Measurements from ENCODE around the gene WDR90. TPM values are rescaled to one million over a fixed set of nuclear protein-coding genes. Genes with fewer than 3 reads are reported as not detected.
A peak's percentile ranks its signal among the peaks of the same experiment; 100 is the strongest.
"Not testable (repeated sequence)": the region's sequence is repeated elsewhere in the genome, so short reads cannot be mapped to it uniquely, and the experiment has no call there.

Gene WDR90
- total RNA-seq, 4 donors from 2014 or later = 7.2 to 26.5 (median 15.8) TPM

DNA sequence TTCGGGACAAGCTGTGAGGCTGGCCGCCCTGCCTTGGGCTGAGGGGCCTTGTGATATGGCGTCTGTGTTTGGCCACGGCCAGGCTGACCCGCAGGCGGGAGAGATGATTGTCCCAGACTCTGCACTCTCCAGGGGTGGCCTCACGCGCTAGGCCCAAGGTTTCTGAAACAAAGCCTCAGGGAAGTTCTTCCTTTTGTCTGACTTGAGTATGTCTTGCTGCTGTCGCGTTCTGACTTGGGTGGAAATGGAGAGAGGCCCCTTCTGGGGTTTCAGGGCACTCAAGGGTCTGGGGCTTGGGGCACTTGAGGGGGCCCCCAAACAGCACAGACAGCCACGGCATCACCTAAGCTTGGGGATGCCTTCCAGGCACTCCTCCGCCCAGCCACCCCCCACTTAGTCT is 61.9 kb downstream of the WDR90 start:
- H3K4me3 ChIP-seq = no peak overlapping the region
- peaks cover 8 to 82% (median 33%) of the 10 kb centered on the region in 4 donors for H3K27me3 ChIP-seq
- TF ChIP-seq, protein P1, sequence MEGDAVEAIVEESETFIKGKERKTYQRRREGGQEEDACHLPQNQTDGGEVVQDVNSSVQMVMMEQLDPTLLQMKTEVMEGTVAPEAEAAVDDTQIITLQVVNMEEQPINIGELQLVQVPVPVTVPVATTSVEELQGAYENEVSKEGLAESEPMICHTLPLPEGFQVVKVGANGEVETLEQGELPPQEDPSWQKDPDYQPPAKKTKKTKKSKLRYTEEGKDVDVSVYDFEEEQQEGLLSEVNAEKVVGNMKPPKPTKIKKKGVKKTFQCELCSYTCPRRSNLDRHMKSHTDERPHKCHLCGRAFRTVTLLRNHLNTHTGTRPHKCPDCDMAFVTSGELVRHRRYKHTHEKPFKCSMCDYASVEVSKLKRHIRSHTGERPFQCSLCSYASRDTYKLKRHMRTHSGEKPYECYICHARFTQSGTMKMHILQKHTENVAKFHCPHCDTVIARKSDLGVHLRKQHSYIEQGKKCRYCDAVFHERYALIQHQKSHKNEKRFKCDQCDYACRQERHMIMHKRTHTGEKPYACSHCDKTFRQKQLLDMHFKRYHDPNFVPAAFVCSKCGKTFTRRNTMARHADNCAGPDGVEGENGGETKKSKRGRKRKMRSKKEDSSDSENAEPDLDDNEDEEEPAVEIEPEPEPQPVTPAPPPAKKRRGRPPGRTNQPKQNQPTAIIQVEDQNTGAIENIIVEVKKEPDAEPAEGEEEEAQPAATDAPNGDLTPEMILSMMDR (IDR thresholded peaks at IDR 0.05) = no peak
- no peak for TF ChIP-seq POLR2A (IDR thresholded peaks at IDR 0.05)
- no peak overlapping the region for H3K27ac ChIP-seq
- peaks cover 21 to 78% (median 25%) of the 10 kb centered on the region in 3 donors for H3K4me1 ChIP-seq
- intact Hi-C loops (cut with DNase I) = loop anchor here (5.0 kb wide), 1 partner anchor 76 kb away; the partner anchor contains the start of genes CHTF18 and RPUSD1
- WGBS, 2 donors = 56 to 71% methylated on average over 2 to 3 of the region's 12 CpGs
- no peaks in the 10 kb centered on the region for H3K9me3 ChIP-seq
- DNase-seq = no peak
- no peaks in the 10 kb centered on the region for H3K36me3 ChIP-seq

DNA sequence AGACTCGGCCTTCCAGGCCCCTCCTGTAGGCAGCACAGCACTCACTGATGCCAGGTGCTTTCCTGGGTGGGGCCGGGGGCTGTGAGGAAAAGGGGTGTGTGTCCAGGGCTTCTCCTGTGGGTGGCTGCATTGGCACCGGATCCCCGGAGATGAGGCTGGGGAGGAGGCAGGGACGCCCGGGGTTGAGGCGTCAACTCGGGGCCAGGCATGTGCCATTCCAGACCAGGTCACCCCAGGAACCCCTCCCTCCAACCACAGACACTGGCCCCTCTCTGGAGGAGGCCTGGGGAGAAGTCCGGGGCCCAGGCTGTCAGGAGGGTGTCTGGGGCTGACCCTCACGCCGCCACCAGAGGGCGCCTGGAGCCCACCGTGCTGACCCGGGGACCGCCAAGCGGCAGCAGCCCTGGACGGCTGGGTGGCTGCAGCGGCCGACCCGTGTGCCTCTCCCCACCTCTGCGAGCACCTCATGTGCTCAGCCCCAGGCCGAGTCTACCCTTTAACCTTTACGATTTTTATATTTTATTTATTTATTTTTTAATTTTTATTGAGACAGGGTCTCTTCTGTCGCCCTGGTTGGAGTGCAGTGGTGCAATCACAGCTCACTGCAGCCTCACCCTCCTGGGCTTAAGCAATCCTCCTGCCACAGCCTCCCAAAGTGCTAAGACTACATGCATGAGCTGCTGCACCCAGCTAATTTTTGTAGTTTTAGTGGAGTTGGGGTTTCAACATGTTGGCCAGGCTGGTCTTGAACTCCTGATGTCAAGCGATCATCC is 62.6 kb downstream of the WDR90 start:
- peaks cover 6 to 82% (median 29%) of the 10 kb centered on the region in 4 donors for H3K27me3 ChIP-seq
- intact Hi-C loops (cut with DNase I) = loop anchor here (5.0 kb wide), 1 partner anchor 76 kb away; the partner anchor contains the start of genes CHTF18 and RPUSD1
- no peak for DNase-seq
- H3K36me3 ChIP-seq = no peaks in the 10 kb centered on the region
- WGBS, 2 donors = 7 to 10% methylated on average over 8 to 17 of the region's 25 CpGs
- H3K27ac ChIP-seq = no peak overlapping the region
- H3K9me3 ChIP-seq = no peaks in the 10 kb centered on the region
- peaks cover 23 to 78% (median 26%) of the 10 kb centered on the region in 3 donors for H3K4me1 ChIP-seq
- H3K4me3 ChIP-seq = no peak overlapping the region
- TF ChIP-seq, protein P1 (IDR thresholded peaks at IDR 0.05) = peak; percentile 89 to 94 (median 91)
- TF ChIP-seq POLR2A (IDR thresholded peaks at IDR 0.05) = no peak

DNA sequence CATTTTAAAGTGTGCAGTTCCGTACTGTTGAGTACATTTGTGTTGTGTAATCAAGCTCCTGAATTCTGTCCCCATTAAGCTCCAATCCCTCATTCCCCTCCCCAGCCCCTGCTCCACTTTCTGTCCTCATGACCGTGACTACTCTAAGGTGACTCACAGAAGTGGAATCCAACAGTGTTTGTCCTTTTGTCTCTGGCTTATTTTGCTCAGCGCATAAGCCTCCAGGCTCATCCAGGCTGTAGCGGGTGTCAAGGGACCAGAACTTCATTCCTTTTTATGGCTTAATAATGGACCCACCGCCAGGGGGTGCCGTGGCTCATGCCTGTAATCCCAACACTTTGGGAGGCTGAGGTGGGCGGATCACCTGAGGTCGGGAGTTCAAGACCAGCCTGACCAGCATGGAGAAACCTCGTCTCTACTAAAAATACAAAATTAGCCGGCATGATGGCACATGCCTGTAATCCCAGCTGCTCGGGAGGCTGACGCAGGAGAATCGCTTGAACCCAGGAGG is 63.6 kb downstream of the WDR90 start:
- H3K4me3 ChIP-seq, H3K9me3 ChIP-seq, H3K36me3 ChIP-seq, H3K27ac ChIP-seq, DNase-seq: not testable (repeated sequence)
- Histone ChIP-seq H3K4me1 (peaks cover 23 to 75% (median 26%) of the 10 kb centered on the region in 3 donors), H3K27me3 (peaks cover 6 to 82% (median 25%) of the 10 kb centered on the region in 4 donors)
- 18 to 25% methylated on average over 4 to 8 of the region's 13 CpGs for WGBS, 2 donors
- intact Hi-C loops (cut with DNase I) = loop anchor here (5.0 kb wide), 1 partner anchor 75 kb away; the partner anchor contains the start of genes CHTF18 and RPUSD1
- TF ChIP-seq, protein P1 (IDR thresholded peaks at IDR 0.05) = peak in 5 of 6 experiments; percentile 38 to 70 (median 42)

DNA sequence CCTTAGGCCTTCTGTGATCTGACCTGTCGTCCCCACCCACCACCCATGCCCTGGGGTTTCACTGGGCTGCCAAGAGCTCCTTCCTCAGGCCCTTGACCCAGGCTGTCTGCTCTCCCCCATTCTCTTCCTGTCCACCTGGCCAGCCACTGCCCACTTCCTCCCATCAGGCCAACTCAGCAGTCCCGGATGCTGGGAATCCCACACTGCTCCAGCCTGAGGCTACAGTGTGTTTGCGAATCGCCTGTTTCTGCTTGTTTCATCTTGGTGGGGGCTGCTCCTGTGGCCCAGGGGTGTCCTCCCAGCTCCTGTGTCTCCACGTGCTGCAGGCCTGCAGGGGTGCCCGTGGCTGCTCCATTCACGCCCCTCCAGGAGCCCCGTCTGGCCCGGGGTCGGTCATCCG is 64.9 kb downstream of the WDR90 start:
- H3K9me3 ChIP-seq = no peaks in the 10 kb centered on the region

More for the DNA sequence above, 64.9 kb downstream of the WDR90 start:
- 43 to 83% methylated on average over 1 to 9 of the region's 11 CpGs for WGBS, 2 donors
- TF ChIP-seq POLR2A (IDR thresholded peaks at IDR 0.05) = no peak
- TF ChIP-seq, protein P1 (IDR thresholded peaks at IDR 0.05) = no peak
- no peak for DNase-seq
- Histone ChIP-seq H3K4me3 (peak overlapping the region in 2 of 4 donors; percentile 70 to 87), H3K4me1 (peaks cover 23 to 70% (median 26%) of the 10 kb centered on the region in 3 donors), H3K36me3 (no peaks in the 10 kb centered on the region), H3K27me3 (peaks cover 6 to 74% (median 21%) of the 10 kb centered on the region in 4 donors), H3K27ac (no peak overlapping the region)
- intact Hi-C loops (cut with DNase I) = loop anchor here (5.0 kb wide), 1 partner anchor 73 kb away; the partner anchor contains the start of genes CHTF18 and RPUSD1
